Keratinocyte (primary cell): ENCODE measurements around the gene SENP1.

ENCODE experiments used
- CTCF ChIP-seq, 3 experiments: IDR thresholded peaks in 1 of 3; conservative IDR thresholded peaks in 1 of 3; optimal IDR thresholded peaks in 1 of 3; 2 replicates in 2 of 3; 3 replicates in 1 of 3; pipeline versions ENCODE3 to v1.5.1; 2011; ENCODE audit warnings: low read length in 3 of 3, mild to moderate bottlenecking in 3 of 3, moderate library complexity in 2 of 3, control low read depth in 1 of 3, inconsistent platforms in 1 of 3; ENCODE audit not compliant: insufficient read depth in 2 of 3; ENCODE audit errors: extremely low read depth in 1 of 3
- EZH2 ChIP-seq: IDR thresholded peaks from one replicate; pipeline ENCODE4 v1.6.1; 2012; ENCODE audit warnings: inconsistent platforms, mild to moderate bottlenecking, low read length, moderate library complexity

- TF ChIP-seq CTCF (optimal IDR thresholded peaks at IDR 0.05 in 1 of 3, IDR thresholded peaks at IDR 0.05 in 1 of 3, conservative IDR thresholded peaks at IDR 0.05 in 1 of 3; ENCODE audit: extremely low read depth in 1 of 3, insufficient read depth in 2 of 3, low read length in 3 of 3) (no peak), EZH2 (no peak)
These were observed 20.9 kb downstream of the SENP1 start for GRCh38 chr12:48084841-48085460.
